HEK293 (cell line): ENCODE data around the gene SNRPD3.
"Not testable (repeated sequence)": the region's sequence is repeated elsewhere in the genome, so short reads cannot be mapped to it uniquely, and the experiment has no call there.

ENCODE experiments used
- CTCF ChIA-PET: fragments of 350-600 bp; formaldehyde crosslinking; extraction: SDS; loops from one replicate; lab custom pipeline; 2021; ENCODE audit warnings: antibody characterized with exemption; lab: Yijun Ruan, JAX
- POLR2A ChIA-PET: fragments of 300-600 bp; formaldehyde crosslinking; extraction: SDS; loops from one replicate; lab custom pipeline; 2020; ENCODE audit warnings: antibody characterized with exemption, inconsistent platforms; lab: Yijun Ruan, JAX
- H3K27ac ChIP-seq: fragments of 200-500 bp; sonication (Bioruptor generic); 2 replicates; pipeline ENCODE4 v1.5.1; 2014; ENCODE audit warnings: low read depth, low read length, control low read depth, inconsistent platforms; ENCODE audit errors: extremely low read depth
- H3K36me3 ChIP-seq, 2 experiments: fragments of 200-500 bp in 1 of 2; sonication (Bioruptor generic) in 1 of 2; 1 replicate in 1 of 2; 2 replicates in 1 of 2; pipeline ENCODE4 v1.5.1; 2014 to 2017; ENCODE audit warnings: inconsistent platforms in 2 of 2, low read length in 2 of 2; ENCODE audit not compliant: control insufficient read depth in 2 of 2, insufficient read depth in 1 of 2
- H3K4me1 ChIP-seq: fragments of 200-500 bp; sonication (Bioruptor generic); 2 replicates; pipeline ENCODE4 v1.5.1; 2014; ENCODE audit warnings: mild to moderate bottlenecking, low read length, inconsistent platforms; ENCODE audit not compliant: control insufficient read depth, insufficient read depth
- H3K4me3 ChIP-seq: 2 replicates; pipeline ENCODE4 v1.5.1; 2011; ENCODE audit warnings: low read depth, mild to moderate bottlenecking, control low read depth, low read length, moderate library complexity
- H3K9me3 ChIP-seq: fragments of 200-500 bp; sonication (Bioruptor generic); 2 replicates; pipeline ENCODE4 v1.5.1; 2014; ENCODE audit warnings: low read depth, low read length, inconsistent platforms; ENCODE audit not compliant: control insufficient read depth, insufficient read depth
- EGR2 ChIP-seq: fragments of 450-650 bp; formaldehyde crosslinking; IDR thresholded peaks from 2 replicates; pipeline ENCODE4 v1.5.1; 2016; ENCODE audit warnings: low read depth, missing biosample characterization, missing genetic modification characterization
- FEZF1 ChIP-seq: fragments of 450-650 bp; formaldehyde crosslinking; IDR thresholded peaks from 2 replicates; pipeline ENCODE4 v1.5.1; 2016; ENCODE audit warnings: missing biosample characterization, missing genetic modification characterization
- GLI2 ChIP-seq: fragments of 450-650 bp; formaldehyde crosslinking; IDR thresholded peaks from 2 replicates; pipeline ENCODE4; 2017; ENCODE audit warnings: missing biosample characterization, missing genetic modification characterization, low read depth, borderline replicate concordance
- OVOL3 ChIP-seq: fragments of 450-650 bp; formaldehyde crosslinking; IDR thresholded peaks from 2 replicates; pipeline ENCODE4 v1.5.1; 2016; ENCODE audit warnings: missing biosample characterization, missing genetic modification characterization
- PRDM1 ChIP-seq: fragments of 450-650 bp; formaldehyde crosslinking; IDR thresholded peaks from 2 replicates; pipeline ENCODE4; 2016; ENCODE audit warnings: missing biosample characterization, missing genetic modification characterization
- SCRT2 ChIP-seq: fragments of 450-650 bp; formaldehyde crosslinking; IDR thresholded peaks from 2 replicates; pipeline ENCODE4 v1.5.1; 2016; ENCODE audit warnings: missing biosample characterization, missing genetic modification characterization
- ZFP41 ChIP-seq: fragments of 450-650 bp; formaldehyde crosslinking; IDR thresholded peaks from 2 replicates; pipeline ENCODE4 v1.5.1; 2016; ENCODE audit warnings: missing biosample characterization, missing genetic modification characterization, borderline replicate concordance
- ZFP69B ChIP-seq: fragments of 450-650 bp; formaldehyde crosslinking; IDR thresholded peaks from 2 replicates; pipeline ENCODE4 v1.5.1; 2016; ENCODE audit warnings: missing biosample characterization, missing genetic modification characterization
- ZNF140 ChIP-seq: fragments of 450-650 bp; formaldehyde crosslinking; IDR thresholded peaks from 2 replicates; pipeline ENCODE4 v1.5.1; 2016; ENCODE audit warnings: missing biosample characterization, missing genetic modification characterization
- ZNF221 ChIP-seq: fragments of 450-650 bp; formaldehyde crosslinking; IDR thresholded peaks from 2 replicates; pipeline ENCODE4 v1.5.1; 2017; ENCODE audit warnings: missing biosample characterization, missing genetic modification characterization, borderline replicate concordance
- ZNF549 ChIP-seq: fragments of 450-650 bp; IDR thresholded peaks from 2 replicates; pipeline ENCODE4 v1.5.1; 2018; ENCODE audit warnings: missing biosample characterization, missing genetic modification characterization, mild to moderate bottlenecking, inconsistent platforms, moderate library complexity
- ZNF626 ChIP-seq: fragments of 450-650 bp; sonication (Bioruptor Pico); formaldehyde crosslinking; IDR thresholded peaks from 2 replicates; pipeline ENCODE4 v1.5.1; 2018; ENCODE audit warnings: missing biosample characterization, missing genetic modification characterization, inconsistent platforms
- ZNF677 ChIP-seq: fragments of 450-650 bp; IDR thresholded peaks from 2 replicates; pipeline ENCODE4 v1.5.0; 2018; ENCODE audit warnings: missing biosample characterization, mild to moderate bottlenecking, missing genetic modification characterization, moderate library complexity
- ZNF777 ChIP-seq: fragments of 450-650 bp; formaldehyde crosslinking; IDR thresholded peaks from 2 replicates; pipeline ENCODE4 v1.5.1; 2017; ENCODE audit warnings: missing biosample characterization, missing genetic modification characterization, borderline replicate concordance
- TF ChIP-seq, protein P1 (sequence below): fragments of 450-650 bp; formaldehyde crosslinking; IDR thresholded peaks from 2 replicates; pipeline ENCODE4 v1.5.1; 2016; ENCODE audit warnings: missing biosample characterization, missing genetic modification characterization, borderline replicate concordance
- TF ChIP-seq, protein P2 (sequence below): fragments of 450-650 bp; formaldehyde crosslinking; IDR thresholded peaks from 2 replicates; pipeline ENCODE4 v1.5.1; 2016; ENCODE audit warnings: missing biosample characterization, missing genetic modification characterization
- TF ChIP-seq, protein P3 (sequence below): fragments of 450-650 bp; formaldehyde crosslinking; IDR thresholded peaks from 2 replicates; pipeline ENCODE4 v1.5.1; 2016; ENCODE audit warnings: missing biosample characterization, missing genetic modification characterization

SNRPD3 gene

DNA sequence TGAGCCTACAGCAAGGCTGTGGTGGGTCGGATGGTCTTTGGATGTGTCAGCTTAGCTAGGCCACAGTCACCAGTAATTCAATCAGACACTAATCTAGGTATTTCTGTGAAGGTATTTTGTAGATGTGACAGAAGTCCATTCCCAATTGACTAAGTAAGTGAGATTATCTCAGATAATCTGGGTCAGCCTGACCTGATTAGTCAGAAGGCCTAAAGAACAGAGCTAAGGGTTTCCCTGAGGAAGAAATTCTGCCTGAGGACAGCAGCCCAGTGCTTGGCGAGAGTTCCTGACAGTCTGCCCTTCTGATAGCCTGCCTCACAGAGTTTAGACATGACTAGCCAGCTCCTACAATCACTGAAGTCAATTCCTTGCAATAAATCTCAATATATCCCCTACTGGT, 29.6 kb upstream of the SNRPD3 start:
- CTCF ChIA-PET: interaction anchor here (0.5 to 3.3 kb wide), 20 partner anchors 8 to 956 kb away, joined by 3 to 13 read pairs (median 5); partner anchors contain the start of gene SPECC1L
- no peak for TF ChIP-seq OVOL3 (tag by site-specific recombination)
- no peak for TF ChIP-seq GLI2 (tag by site-specific recombination)
- TF ChIP-seq ZNF549 (tag by site-specific recombination): no peak
- no peak for TF ChIP-seq ZNF626 (tag by site-specific recombination)
- no peak for TF ChIP-seq ZNF140 (tag by site-specific recombination)
- no peak for TF ChIP-seq ZFP69B
- TF ChIP-seq, protein P1, sequence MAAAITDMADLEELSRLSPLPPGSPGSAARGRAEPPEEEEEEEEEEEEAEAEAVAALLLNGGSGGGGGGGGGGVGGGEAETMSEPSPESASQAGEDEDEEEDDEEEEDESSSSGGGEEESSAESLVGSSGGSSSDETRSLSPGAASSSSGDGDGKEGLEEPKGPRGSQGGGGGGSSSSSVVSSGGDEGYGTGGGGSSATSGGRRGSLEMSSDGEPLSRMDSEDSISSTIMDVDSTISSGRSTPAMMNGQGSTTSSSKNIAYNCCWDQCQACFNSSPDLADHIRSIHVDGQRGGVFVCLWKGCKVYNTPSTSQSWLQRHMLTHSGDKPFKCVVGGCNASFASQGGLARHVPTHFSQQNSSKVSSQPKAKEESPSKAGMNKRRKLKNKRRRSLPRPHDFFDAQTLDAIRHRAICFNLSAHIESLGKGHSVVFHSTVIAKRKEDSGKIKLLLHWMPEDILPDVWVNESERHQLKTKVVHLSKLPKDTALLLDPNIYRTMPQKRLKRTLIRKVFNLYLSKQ: no peak
- no peak for TF ChIP-seq EGR2 (tag by site-specific recombination)
- no peak for TF ChIP-seq ZNF221 (tag by site-specific recombination)
- Histone ChIP-seq H3K4me1 (peaks cover 2% of the 10 kb centered on the region; the same call in 1 of the 2 replicates), H3K4me3 (no peak overlapping the region), H3K9me3 (no peaks in the 10 kb centered on the region), H3K27ac (no peak overlapping the region), H3K36me3 (no peaks in the 10 kb centered on the region)
- POLR2A ChIA-PET: no interaction called here

DNA sequence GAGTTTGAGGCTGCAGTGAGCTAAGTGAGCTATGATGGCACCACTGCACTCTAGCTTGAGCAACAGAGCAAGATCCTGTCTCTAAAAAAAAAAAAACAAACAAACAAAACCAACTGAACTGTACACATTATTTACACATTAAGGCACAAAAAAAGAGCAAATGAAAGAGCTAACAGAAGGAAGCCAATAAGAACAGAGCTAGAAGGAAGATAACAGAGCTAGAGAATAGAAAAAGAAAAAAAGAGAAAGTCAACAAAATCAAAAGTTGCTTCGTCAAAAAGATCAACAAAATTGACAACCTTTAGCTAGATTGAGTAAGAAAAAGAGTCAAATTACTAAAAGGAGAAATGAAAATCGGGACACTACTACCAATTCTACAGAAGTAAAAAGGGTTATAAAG, 25.9 kb upstream of the SNRPD3 start:
- TF ChIP-seq ZNF677 (tag by site-specific recombination) (peak; percentile 89), PRDM1 (tag by site-specific recombination) (peak; percentile 55; the same call in 1 of the 2 replicates), ZNF777 (tag by site-specific recombination) (no peak), FEZF1 (tag by site-specific recombination) (peak; percentile 43; the same call in 1 of the 2 replicates), ZFP41 (tag by site-specific recombination) (no peak)
- TF ChIP-seq, protein P2, sequence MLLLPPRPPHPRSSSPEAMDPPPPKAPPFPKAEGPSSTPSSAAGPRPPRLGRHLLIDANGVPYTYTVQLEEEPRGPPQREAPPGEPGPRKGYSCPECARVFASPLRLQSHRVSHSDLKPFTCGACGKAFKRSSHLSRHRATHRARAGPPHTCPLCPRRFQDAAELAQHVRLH (tag by site-specific recombination): no peak
- POLR2A ChIA-PET: interaction anchor here (0.6 to 1.6 kb wide), 2 partner anchors 25 to 108 kb away, joined by 4 read pairs; partner anchors contain the start of gene GUCD1
- CTCF ChIA-PET: interaction anchor here (0.6 to 2.2 kb wide), 5 partner anchors 8 to 206 kb away, joined by 3 to 14 read pairs (median 3); no protein-coding TSS in a partner anchor

DNA sequence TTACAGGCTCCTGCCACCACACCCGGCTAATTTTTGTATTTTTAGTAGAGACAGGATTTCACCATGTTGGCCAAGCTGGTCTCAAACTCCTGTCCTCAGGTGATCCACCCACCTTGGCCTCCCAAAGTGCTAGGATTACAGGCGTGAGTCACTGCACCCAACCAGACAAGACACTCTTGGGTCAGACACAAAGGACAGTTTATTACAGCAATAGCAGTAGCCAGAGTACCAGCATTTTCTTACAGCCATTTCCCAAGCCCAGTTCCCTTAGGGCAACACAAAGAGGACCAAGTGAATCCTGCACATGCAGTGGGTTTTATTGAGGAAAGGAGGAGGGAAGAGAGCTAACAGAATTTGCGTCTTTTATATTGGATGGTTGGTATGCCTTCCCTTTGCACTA, 24.8 kb upstream of the SNRPD3 start:
- not testable (repeated sequence) for H3K36me3 ChIP-seq, H3K4me3 ChIP-seq, H3K27ac ChIP-seq, H3K4me1 ChIP-seq, H3K9me3 ChIP-seq
- POLR2A ChIA-PET: interaction anchor here (1.6 kb wide), 1 partner anchor 24 kb away, joined by 4 read pairs; the partner anchor contains the start of gene GUCD1
- CTCF ChIA-PET: interaction anchor here (0.6 to 2.2 kb wide), 6 partner anchors 13 to 356 kb away, joined by 3 to 14 read pairs (median 4); no protein-coding TSS in a partner anchor

More for the DNA sequence above, 25.9 kb upstream of the SNRPD3 start:
- H3K36me3 ChIP-seq: no peaks in the 10 kb centered on the region
- no peaks in the 10 kb centered on the region for H3K4me1 ChIP-seq
- no peak overlapping the region for H3K4me3 ChIP-seq
- no peaks in the 10 kb centered on the region for H3K9me3 ChIP-seq
- no peak overlapping the region for H3K27ac ChIP-seq

DNA sequence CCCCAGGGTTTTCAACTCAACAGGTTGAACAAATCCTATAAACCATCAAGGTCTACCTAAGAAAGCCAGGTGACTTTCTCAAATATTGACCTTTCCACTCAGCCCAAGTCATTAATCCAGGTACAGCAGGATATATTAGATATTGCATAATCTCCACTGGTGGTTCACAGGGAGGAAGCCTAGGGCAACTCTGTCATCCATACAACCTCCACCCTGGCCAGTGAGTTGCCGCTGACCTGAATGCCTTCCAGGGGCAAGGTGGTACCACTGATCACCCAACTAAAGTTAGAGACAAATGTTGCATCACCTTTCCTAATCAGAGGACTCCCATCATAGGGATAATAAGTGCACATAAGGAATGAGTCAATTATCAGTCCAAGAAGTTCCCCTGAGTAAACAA, 23.7 kb upstream of the SNRPD3 start:
- H3K36me3 ChIP-seq: no peaks in the 10 kb centered on the region
- CTCF ChIA-PET: interaction anchor here (1.0 kb wide), 1 partner anchor 29 kb away, joined by 3 read pairs; no protein-coding TSS in a partner anchor
- no peak overlapping the region for H3K4me3 ChIP-seq
- no peaks in the 10 kb centered on the region for H3K9me3 ChIP-seq
- POLR2A ChIA-PET: interaction anchor here (1.2 kb wide), 1 partner anchor 23 kb away, joined by 6 read pairs; the partner anchor contains the start of gene GUCD1
- H3K4me1 ChIP-seq: no peaks in the 10 kb centered on the region
- H3K27ac ChIP-seq: no peak overlapping the region
- TF ChIP-seq, protein P3, sequence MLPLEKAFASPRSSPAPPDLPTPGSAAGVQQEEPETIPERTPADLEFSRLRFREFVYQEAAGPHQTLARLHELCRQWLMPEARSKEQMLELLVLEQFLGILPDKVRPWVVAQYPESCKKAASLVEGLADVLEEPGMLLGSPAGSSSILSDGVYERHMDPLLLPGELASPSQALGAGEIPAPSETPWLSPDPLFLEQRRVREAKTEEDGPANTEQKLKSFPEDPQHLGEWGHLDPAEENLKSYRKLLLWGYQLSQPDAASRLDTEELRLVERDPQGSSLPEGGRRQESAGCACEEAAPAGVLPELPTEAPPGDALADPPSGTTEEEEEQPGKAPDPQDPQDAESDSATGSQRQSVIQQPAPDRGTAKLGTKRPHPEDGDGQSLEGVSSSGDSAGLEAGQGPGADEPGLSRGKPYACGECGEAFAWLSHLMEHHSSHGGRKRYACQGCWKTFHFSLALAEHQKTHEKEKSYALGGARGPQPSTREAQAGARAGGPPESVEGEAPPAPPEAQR (tag by site-specific recombination): no peak
- TF ChIP-seq SCRT2 (tag by site-specific recombination): 0 out of 2 replicates have a peak, but pooled peaks have one; percentile 13
